Mucosa of descending colon (tissue), 3 donors: ENCODE measurements around the gene LHCGR. TPM values are rescaled to one million over a fixed set of nuclear protein-coding genes. Genes with fewer than 3 reads are reported as not detected.

Experiments
- ATAC-seq: fragments of 200-7000 bp; cut with Tn5 transposase; one replicate; pipeline ENCODE4 v1.9.1; 2020; ENCODE audit warnings: mild to moderate bottlenecking, moderate library complexity
- DNase-seq, 3 donors: peaks; one replicate each; pipeline ENCODE4 v3.0.0-alpha.2; 2020
- H3K36me3 ChIP-seq: fragments of 200-600 bp; one replicate; pipeline ENCODE4 v1.8.0; 2021; ENCODE audit warnings: low read depth, mild to moderate bottlenecking
- H3K4me1 ChIP-seq: fragments of 200-600 bp; one replicate; pipeline ENCODE4 v1.8.0; 2021; ENCODE audit warnings: low read depth, mild to moderate bottlenecking
- H3K4me3 ChIP-seq: fragments of 200-600 bp; one replicate; pipeline ENCODE4 v1.8.0; 2021; ENCODE audit warnings: mild to moderate bottlenecking
- H3K9me3 ChIP-seq: fragments of 200-600 bp; one replicate; pipeline ENCODE4 v1.8.0; 2021; ENCODE audit warnings: mild to moderate bottlenecking
- intact Hi-C, 2 donors: fragments of 100-400 bp; cut with DNase I in 1 of 2; cut with micrococcal nuclease in 1 of 2; formaldehyde crosslinking; loops; one replicate each; pipeline versions ENCODE4 v1.11.0 to v1.11.1; 2022; cut with DNase I, micrococcal nuclease
- total RNA-seq, 3 donors: library from RNA; stranded (reverse); fragmentation: NEBNext Ultra II Directional in 2 of 3; extraction: Animal tissue kit (Norgen Biotek cat#: 25700) in 2 of 3; gene quantifications; one replicate each; pipeline versions ENCODE4 v1.2.1 to v1.2.4, GENCODE V29; 2021 to 2023
- TF ChIP-seq, protein P1 (sequence below): fragments of 200-600 bp; IDR thresholded peaks from one replicate; pipeline ENCODE4 v1.8.0; 2022; ENCODE audit warnings: antibody characterized with exemption, mild to moderate bottlenecking
- donor health status: DM: no; HTN: no; CAD: no; lungs with moderate emphysema.
- donor health status: DM: no; HTN: no; CAD: no.
- donor health status: DM: no; HTN: yes; CAD: no.

LHCGR gene
- total RNA-seq, 3 donors from 2014 or later = not detected

DNA sequence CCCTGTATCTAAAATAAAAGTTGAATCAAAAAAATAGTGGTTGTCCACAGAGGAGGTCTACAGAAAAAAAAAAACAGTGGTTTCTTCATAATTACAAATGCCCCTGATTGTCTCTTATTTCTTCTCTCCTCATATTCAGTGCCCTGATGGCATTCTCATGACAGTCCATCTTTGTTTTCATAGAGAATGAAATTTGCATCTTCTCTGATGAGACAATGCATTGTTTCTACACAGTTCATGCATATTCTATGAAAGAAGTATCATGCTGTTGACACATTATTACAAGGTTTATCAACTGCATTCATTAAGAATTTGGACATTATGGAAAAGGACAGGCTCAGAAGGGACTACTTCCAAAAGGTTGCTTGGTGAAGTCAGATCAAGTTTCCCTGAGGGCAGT is 59.5 kb downstream of the LHCGR start:
- no peaks in the 10 kb centered on the region for H3K36me3 ChIP-seq
- TF ChIP-seq, protein P1, sequence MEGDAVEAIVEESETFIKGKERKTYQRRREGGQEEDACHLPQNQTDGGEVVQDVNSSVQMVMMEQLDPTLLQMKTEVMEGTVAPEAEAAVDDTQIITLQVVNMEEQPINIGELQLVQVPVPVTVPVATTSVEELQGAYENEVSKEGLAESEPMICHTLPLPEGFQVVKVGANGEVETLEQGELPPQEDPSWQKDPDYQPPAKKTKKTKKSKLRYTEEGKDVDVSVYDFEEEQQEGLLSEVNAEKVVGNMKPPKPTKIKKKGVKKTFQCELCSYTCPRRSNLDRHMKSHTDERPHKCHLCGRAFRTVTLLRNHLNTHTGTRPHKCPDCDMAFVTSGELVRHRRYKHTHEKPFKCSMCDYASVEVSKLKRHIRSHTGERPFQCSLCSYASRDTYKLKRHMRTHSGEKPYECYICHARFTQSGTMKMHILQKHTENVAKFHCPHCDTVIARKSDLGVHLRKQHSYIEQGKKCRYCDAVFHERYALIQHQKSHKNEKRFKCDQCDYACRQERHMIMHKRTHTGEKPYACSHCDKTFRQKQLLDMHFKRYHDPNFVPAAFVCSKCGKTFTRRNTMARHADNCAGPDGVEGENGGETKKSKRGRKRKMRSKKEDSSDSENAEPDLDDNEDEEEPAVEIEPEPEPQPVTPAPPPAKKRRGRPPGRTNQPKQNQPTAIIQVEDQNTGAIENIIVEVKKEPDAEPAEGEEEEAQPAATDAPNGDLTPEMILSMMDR = no peak
- H3K4me1 ChIP-seq = no peaks in the 10 kb centered on the region
- DNase-seq (no peak), ATAC-seq (no peak)
- intact Hi-C loops = no loop called here
- H3K9me3 ChIP-seq = no peaks in the 10 kb centered on the region
- no peak overlapping the region for H3K4me3 ChIP-seq

DNA sequence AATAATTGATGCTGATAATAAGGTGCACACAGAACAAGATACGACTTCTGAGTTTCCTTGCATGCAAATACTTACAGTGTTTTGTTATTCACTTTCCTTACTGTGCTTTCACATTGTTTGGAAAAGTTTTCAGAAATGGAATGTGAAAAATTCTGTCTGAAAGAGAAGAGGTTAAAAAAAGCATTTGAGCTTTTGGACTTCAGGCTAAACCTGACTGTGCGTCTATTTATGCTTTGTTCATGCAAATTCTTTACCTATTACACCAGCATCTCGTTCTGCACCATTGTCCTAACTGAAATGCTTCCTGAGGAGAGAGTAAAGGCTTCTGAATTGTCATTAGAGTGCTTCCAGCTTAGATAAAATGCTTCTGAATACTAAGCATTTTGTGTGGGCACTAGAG is 61.4 kb downstream of the LHCGR start:
- Histone ChIP-seq H3K36me3 (no peaks in the 10 kb centered on the region), H3K4me3 (no peak overlapping the region), H3K4me1 (no peaks in the 10 kb centered on the region), H3K9me3 (no peaks in the 10 kb centered on the region)
- intact Hi-C loops = no loop called here
- ATAC-seq = no peak
- TF ChIP-seq, protein P1 = no peak
- DNase-seq = no peak

DNA sequence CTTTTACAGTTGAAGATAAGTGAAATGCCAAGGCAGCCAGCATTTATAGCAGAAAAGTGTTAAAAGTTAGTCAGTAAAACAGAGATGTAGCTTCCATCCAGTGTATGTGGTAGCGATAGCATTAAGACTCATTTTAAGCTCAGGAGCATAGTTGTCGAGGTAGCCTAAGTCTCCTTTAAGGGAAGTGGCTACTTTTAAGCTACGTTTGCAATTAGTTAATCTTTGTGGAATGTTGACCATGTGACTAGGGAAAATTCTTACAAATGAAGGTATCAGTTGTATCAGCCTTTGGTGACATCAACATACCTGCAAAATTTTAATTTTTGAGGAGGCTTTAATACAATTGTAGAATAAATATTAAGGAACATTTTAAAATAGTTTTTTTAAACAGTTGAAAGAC is 61.9 kb downstream of the LHCGR start:
- ATAC-seq (no peak), DNase-seq (no peak)
- TF ChIP-seq, protein P1 = no peak
- Histone ChIP-seq H3K4me1 (no peaks in the 10 kb centered on the region), H3K4me3 (no peak overlapping the region), H3K9me3 (no peaks in the 10 kb centered on the region), H3K36me3 (no peaks in the 10 kb centered on the region)
- intact Hi-C loops = no loop called here

DNA sequence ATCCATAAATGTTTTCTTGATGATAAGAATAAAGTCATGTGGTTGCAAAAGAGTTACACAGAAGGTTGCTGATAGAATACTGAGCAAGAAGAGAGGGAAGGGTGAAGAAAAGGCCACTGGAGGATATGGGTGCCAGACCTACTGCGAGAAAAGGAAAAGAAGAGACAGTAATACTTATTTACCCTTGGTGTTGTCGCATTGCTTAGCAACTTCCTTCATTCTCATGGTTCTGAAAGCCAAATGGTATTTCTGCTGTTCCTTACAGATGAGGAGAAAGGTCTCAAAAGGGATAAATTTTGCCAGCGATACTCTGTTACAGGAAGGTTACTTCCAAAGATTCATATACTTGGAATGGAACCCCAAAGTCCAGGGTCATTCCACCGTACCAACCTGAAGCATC is 62.5 kb downstream of the LHCGR start:
- ATAC-seq = no peak
- intact Hi-C loops = no loop called here
- Histone ChIP-seq H3K9me3 (no peaks in the 10 kb centered on the region), H3K4me1 (no peaks in the 10 kb centered on the region), H3K36me3 (no peaks in the 10 kb centered on the region), H3K4me3 (no peak overlapping the region)
- no peak for DNase-seq
- TF ChIP-seq, protein P1 = no peak

DNA sequence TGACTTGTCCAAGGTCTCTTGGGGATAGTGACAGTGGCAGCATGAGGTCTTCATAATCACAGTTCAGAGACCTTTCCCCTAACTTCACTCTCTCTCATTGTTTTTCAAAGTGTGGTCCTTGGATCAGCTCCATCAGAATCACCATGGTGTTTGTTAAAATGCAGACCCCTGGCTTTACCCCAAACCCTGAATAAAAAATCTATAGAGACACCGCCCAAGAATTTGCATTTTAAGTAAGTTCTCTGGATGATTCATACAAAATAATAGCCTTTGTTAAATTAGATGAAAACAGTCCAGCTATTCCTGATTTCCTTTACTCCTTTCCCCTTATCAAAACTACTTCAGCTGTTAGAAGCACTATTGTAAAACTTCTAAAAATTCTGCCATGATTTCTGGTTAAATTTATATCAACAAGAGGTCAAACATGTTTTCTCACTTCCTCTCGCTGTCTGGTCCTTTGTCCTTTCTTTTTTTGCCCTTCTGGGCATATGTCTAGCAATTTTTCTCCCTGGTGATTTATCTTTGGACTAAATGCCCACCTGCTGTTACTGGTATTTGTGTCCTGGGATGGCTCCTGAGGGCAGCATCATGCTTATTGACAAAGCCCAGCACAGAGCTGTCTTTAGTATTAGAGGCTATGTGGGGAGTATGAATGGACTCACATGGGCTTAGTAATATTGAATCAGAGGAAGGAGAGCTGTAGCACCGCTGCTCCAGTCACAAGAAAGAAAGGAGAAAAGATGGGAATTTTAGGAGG is 63.4 kb downstream of the LHCGR start:
- DNase-seq = no peak
- H3K9me3 ChIP-seq = no peaks in the 10 kb centered on the region
- no peak for ATAC-seq
- intact Hi-C loops = no loop called here
- H3K4me1 ChIP-seq = no peaks in the 10 kb centered on the region
- H3K4me3 ChIP-seq = no peak overlapping the region
- TF ChIP-seq, protein P1 = no peak
- H3K36me3 ChIP-seq = no peaks in the 10 kb centered on the region
